ENCODE results near the gene BANP.

GRCh38 chr16:87966064-87966645, 14.9 kb downstream of the BANP start:
- TF ChIP-seq CTCF (IDR thresholded peaks at IDR 0.05; ENCODE audit: extremely low read depth in 1 of 2, insufficient read depth in 1 of 2, low read depth in 1 of 2, low read length in 2 of 2) (no peak), EZH2 (IDR thresholded peaks at IDR 0.05; ENCODE audit: borderline replicate concordance, low read depth, low read length, severe bottlenecking) (no peak), POLR2A (IDR thresholded peaks at IDR 0.05; ENCODE audit: low read depth, low read length) (no peak), GATA2 (IDR thresholded peaks at IDR 0.05; ENCODE audit: insufficient read depth, insufficient read length, low read depth, low read length) (no peak), MAX (IDR thresholded peaks at IDR 0.05; ENCODE audit: insufficient read depth, insufficient read length) (no peak), FOS (IDR thresholded peaks at IDR 0.05; ENCODE audit: borderline replicate concordance, insufficient read depth, low read length) (no peak), POLR2AphosphoS5 (IDR thresholded peaks at IDR 0.05; ENCODE audit: insufficient read depth, low read depth, low read length) (no peak)

All from endothelial cell of umbilical vein (primary cell).